ENCODE data around the gene GALP.

DNA sequence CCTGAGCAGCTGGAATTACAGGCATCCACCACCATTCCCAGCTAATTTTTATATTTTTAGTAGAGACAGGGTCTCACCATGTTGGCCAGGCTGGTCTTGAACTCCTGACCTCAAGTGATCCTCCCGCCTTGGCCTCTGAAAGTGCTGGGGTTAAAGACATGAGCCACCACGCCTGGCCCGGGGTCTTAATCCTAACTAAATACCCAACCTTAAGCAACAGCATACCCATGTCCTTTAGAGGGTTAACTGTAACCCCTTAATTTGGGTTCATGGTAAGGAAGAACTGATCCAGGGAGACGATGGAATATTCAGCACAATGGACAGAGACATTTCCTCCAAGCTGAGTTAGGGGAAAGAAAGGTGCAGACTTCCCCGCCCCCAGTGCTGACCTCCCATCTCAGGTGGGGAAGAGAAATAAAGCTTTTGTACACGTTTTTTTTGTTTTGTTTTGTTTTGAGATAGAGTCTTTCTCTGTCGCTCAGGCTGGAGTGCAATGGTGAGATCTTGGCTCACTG lies 8.7 kb upstream of the GALP start:
- TF ChIP-seq, protein P1, sequence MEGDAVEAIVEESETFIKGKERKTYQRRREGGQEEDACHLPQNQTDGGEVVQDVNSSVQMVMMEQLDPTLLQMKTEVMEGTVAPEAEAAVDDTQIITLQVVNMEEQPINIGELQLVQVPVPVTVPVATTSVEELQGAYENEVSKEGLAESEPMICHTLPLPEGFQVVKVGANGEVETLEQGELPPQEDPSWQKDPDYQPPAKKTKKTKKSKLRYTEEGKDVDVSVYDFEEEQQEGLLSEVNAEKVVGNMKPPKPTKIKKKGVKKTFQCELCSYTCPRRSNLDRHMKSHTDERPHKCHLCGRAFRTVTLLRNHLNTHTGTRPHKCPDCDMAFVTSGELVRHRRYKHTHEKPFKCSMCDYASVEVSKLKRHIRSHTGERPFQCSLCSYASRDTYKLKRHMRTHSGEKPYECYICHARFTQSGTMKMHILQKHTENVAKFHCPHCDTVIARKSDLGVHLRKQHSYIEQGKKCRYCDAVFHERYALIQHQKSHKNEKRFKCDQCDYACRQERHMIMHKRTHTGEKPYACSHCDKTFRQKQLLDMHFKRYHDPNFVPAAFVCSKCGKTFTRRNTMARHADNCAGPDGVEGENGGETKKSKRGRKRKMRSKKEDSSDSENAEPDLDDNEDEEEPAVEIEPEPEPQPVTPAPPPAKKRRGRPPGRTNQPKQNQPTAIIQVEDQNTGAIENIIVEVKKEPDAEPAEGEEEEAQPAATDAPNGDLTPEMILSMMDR (IDR thresholded peaks at IDR 0.05; ENCODE audit: extremely low read depth in 1 of 2, insufficient read depth in 1 of 2, low read depth in 1 of 2, low read length in 2 of 2), result no peak
- no peak for TF ChIP-seq POLR2A (IDR thresholded peaks at IDR 0.05; ENCODE audit: low read depth, low read length)
- no peak for TF ChIP-seq FOS (IDR thresholded peaks at IDR 0.05; ENCODE audit: borderline replicate concordance, insufficient read depth, low read length)
- no peak for TF ChIP-seq JUN (IDR thresholded peaks at IDR 0.05; ENCODE audit: borderline replicate concordance, insufficient read depth, insufficient read length, low read depth)
- TF ChIP-seq POLR2AphosphoS5 (IDR thresholded peaks at IDR 0.05; ENCODE audit: insufficient read depth, low read depth, low read length), result no peak
